NCI-H774 (cell line): ENCODE results near the gene PRR33.

Experiments
- DNase-seq: peaks from one replicate; lab custom pipeline; 2025; lab: John Stamatoyannopoulos, UW

PRR33 gene

GRCh38 chr11:1862588-1863351 lies 28.9 kb downstream of the PRR33 start:
- no peak for DNase-seq

GRCh38 chr11:1861435-1862411 lies 30.0 kb downstream of the PRR33 start:
- DNase-seq = no peak

GRCh38 chr11:1860108-1860507 lies 31.6 kb downstream of the PRR33 start:
- DNase-seq = no peak

- no peak for DNase-seq
Measured at GRCh38 chr11:1859004-1859403, 32.7 kb downstream of the PRR33 start.

- no peak for DNase-seq
Measured at GRCh38 chr11:1858576-1858975, 33.1 kb downstream of the PRR33 start.

- no peak for DNase-seq
Measured at GRCh38 chr11:1858154-1858553, 33.5 kb downstream of the PRR33 start.

GRCh38 chr11:1857064-1857463 lies 34.6 kb downstream of the PRR33 start:
- DNase-seq = no peak

- no peak for DNase-seq
Measured at GRCh38 chr11:1856306-1857005, 35.2 kb downstream of the PRR33 start.

- DNase-seq = no peak
Measured at GRCh38 chr11:1855886-1856265, 35.8 kb downstream of the PRR33 start.

GRCh38 chr11:1854949-1855885 lies 36.5 kb downstream of the PRR33 start:
- DNase-seq = no peak

- DNase-seq = no peak
Measured at GRCh38 chr11:1854132-1854948, 37.4 kb downstream of the PRR33 start.

GRCh38 chr11:1853376-1854131 lies 38.1 kb downstream of the PRR33 start:
- no peak for DNase-seq

- DNase-seq = no peak
Measured at GRCh38 chr11:1852877-1853276, 38.8 kb downstream of the PRR33 start, which contains the start of gene LSP1. Gene LSP1, plus strand, starts transcription at chr11:1853084. Its CDS starts 61 bp downstream, at chr11:1853145.

- no peak for DNase-seq
Measured at GRCh38 chr11:1852271-1852876, 39.3 kb downstream of the PRR33 start.

GRCh38 chr11:1851468-1852180 lies 40.1 kb downstream of the PRR33 start:
- DNase-seq = no peak

GRCh38 chr11:1848640-1849430 lies 42.9 kb downstream of the PRR33 start:
- no peak for DNase-seq

- no peak for DNase-seq
Measured at GRCh38 chr11:1847926-1848639, 43.6 kb downstream of the PRR33 start.
